Stimulated activated memory B cell treated with anti-CD40 and anti-IgM and Interleukin-4, amounts not matched to agents 10 μg/mL and 1 μg/mL and 100 μg/mL, for 72 hours (primary cell): ENCODE results near the gene SLC22A15.
"Not testable (repeated sequence)": the region's sequence is repeated elsewhere in the genome, so short reads cannot be mapped to it uniquely, and the experiment has no call there.

Source experiments
- ATAC-seq: fragments of 150-1000 bp; cut with Tn5 transposase; 2 replicates; pipeline ENCODE4 v1.10.0; 2021
- H3K27ac Mint-ChIP-seq: one replicate; pipeline ENCODE4 v1.8.0; 2022; ENCODE audit warnings: mild to moderate bottlenecking, mixed read lengths
- H3K27me3 Mint-ChIP-seq: one replicate; pipeline ENCODE4 v1.8.0; 2022; ENCODE audit warnings: mixed read lengths
- H3K36me3 Mint-ChIP-seq: one replicate; pipeline ENCODE4 v1.8.0; 2022; ENCODE audit warnings: mixed read lengths
- H3K4me1 Mint-ChIP-seq: one replicate; pipeline ENCODE4 v1.8.0; 2022; ENCODE audit warnings: mixed read lengths
- H3K4me3 Mint-ChIP-seq: one replicate; pipeline ENCODE4 v1.8.0; 2022; ENCODE audit warnings: mild to moderate bottlenecking, moderate library complexity, mixed read lengths
- H3K9me3 Mint-ChIP-seq: one replicate; pipeline ENCODE4 v1.8.0; 2022; ENCODE audit warnings: mixed read lengths

Gene SLC22A15

GRCh38 chr1:115975569-115976061, 698 bp upstream of the SLC22A15 start:
- Mint-ChIP-seq H3K27me3 (no peaks in the 10 kb centered on the region), H3K9me3 (no peaks in the 10 kb centered on the region), H3K27ac (peak overlapping the region; percentile 97), H3K4me3 (peak overlapping the region; percentile 87), H3K36me3 (no peaks in the 10 kb centered on the region), H3K4me1 (peaks cover 20% of the 10 kb centered on the region)
- ATAC-seq: no peak

DNA sequence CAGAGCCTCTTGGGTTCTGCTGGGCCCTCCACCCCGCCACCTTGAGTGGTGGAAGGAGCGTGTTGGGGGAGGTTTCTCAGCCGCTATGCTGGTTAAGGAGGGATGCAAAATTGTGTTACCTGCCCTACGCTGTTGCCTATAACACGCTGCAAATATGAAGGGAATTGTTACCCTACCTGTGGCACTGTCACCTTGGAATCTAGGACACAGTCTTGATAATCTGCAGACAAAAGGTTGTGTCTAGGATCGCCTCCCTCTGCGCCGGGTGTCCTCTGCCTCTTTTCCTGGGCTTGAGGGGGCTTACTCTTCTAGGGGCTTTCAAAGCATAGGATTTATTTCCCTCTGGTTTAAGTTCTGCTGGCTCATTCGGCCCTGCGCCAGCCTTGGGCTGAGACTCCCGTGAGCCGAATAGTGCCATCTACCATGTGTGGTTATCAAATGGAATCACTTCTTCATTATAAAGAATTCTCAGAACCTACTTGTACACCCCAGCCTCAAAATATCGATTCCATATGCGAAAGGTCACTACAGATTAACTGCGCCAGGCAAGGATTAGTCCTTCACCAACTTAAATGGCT, 697 bp downstream of the SLC22A15 start:
- ATAC-seq: no peak
- H3K27me3 Mint-ChIP-seq: no peaks in the 10 kb centered on the region
- peaks cover 26% of the 10 kb centered on the region for H3K4me1 Mint-ChIP-seq
- H3K9me3 Mint-ChIP-seq: no peaks in the 10 kb centered on the region
- no peaks in the 10 kb centered on the region for H3K36me3 Mint-ChIP-seq
- H3K27ac Mint-ChIP-seq: peak overlapping the region; percentile 97
- peak overlapping the region; percentile 87 for H3K4me3 Mint-ChIP-seq

DNA sequence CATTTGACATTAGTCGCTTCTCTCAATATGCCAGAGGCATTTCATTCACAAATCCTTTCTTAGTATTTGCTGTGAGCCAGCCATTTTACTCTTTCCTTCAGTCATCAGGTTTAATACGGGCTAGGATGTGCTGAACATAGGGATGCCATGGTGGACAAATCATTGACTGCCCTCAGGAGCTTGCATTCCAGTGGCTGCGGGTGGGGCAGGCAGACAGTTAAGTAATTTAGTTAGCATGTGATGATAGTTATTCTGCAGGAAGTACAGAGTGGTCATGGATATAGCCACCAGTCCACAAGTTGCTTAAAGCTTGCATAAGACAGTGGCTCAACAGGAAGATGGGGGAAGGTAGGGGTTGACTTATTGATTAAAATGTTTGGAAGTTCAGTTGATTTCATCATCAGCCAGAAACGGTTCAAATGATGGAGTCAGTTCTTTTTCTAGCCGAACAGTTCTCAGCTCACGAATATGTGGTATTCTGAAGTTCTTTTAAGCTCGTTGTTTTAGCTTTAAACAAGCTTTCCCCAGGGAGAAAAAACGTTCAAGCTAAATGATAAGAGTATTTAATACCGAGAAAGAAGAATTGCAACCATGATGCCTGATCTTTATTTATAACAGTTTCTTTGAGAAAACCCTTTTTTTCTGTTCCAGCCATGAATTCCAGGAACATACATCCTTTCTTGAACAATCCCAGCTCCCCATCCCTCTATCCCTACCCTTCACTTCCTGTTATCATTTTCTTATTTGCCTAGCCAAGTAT, 1.4 kb downstream of the SLC22A15 start:
- Mint-ChIP-seq H3K36me3 (no peaks in the 10 kb centered on the region), H3K4me3 (peak overlapping the region; percentile 87), H3K9me3 (no peaks in the 10 kb centered on the region), H3K27ac (peak overlapping the region; percentile 97), H3K4me1 (peaks cover 31% of the 10 kb centered on the region), H3K27me3 (no peaks in the 10 kb centered on the region)
- ATAC-seq: no peak

GRCh38 chr1:115978292-115978941, 2.1 kb downstream of the SLC22A15 start:
- H3K4me3 Mint-ChIP-seq: no peak overlapping the region

DNA sequence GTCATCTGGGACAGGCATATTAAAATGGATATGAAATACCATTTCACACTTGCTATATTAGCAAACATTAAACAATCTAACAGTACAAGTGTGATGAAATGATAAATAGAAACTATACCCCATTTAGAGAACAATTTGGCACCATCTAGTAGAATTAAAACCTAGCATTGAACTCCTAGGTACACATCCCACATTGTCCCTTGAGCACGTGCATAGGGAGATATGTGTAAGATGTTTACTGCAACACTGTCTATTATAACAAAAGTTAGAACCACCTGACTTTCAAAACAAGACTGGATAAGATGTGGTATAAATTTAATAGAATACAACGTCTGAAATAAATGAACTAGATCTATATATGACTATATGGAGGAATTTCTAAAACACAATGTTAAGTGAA, 3.8 kb downstream of the SLC22A15 start:
- no peaks in the 10 kb centered on the region for H3K27me3 Mint-ChIP-seq
- H3K4me3 Mint-ChIP-seq: no peak overlapping the region
- H3K36me3 Mint-ChIP-seq: peaks cover 5% of the 10 kb centered on the region
- ATAC-seq: no peak
- peaks cover 41% of the 10 kb centered on the region for H3K4me1 Mint-ChIP-seq
- no peaks in the 10 kb centered on the region for H3K9me3 Mint-ChIP-seq
- no peak overlapping the region for H3K27ac Mint-ChIP-seq

More at GRCh38 chr1:115978292-115978941, 2.1 kb downstream of the SLC22A15 start:
- Mint-ChIP-seq H3K4me1 (peaks cover 37% of the 10 kb centered on the region), H3K27ac (peak overlapping the region; percentile 97), H3K9me3 (no peaks in the 10 kb centered on the region), H3K27me3 (no peaks in the 10 kb centered on the region), H3K36me3 (no peaks in the 10 kb centered on the region)
- no peak for ATAC-seq

- no peaks in the 10 kb centered on the region for H3K9me3 Mint-ChIP-seq
- peak; percentile 47 for ATAC-seq
- no peak overlapping the region for H3K4me3 Mint-ChIP-seq
- H3K4me1 Mint-ChIP-seq: peaks cover 36% of the 10 kb centered on the region
- no peaks in the 10 kb centered on the region for H3K27me3 Mint-ChIP-seq
- no peak overlapping the region for H3K27ac Mint-ChIP-seq
- H3K36me3 Mint-ChIP-seq: peaks cover 5% of the 10 kb centered on the region
Measured at GRCh38 chr1:115980998-115981993, 5.0 kb downstream of the SLC22A15 start.

- Mint-ChIP-seq H3K36me3 (peaks cover 10% of the 10 kb centered on the region), H3K9me3 (no peaks in the 10 kb centered on the region), H3K27me3 (no peaks in the 10 kb centered on the region), H3K4me1 (peaks cover 29% of the 10 kb centered on the region), H3K4me3 (no peak overlapping the region), H3K27ac (peak overlapping the region; percentile 29)
- peak; percentile 79 for ATAC-seq
Measured at GRCh38 chr1:115982400-115982799, 6.1 kb downstream of the SLC22A15 start.

GRCh38 chr1:115983584-115983983, 7.3 kb downstream of the SLC22A15 start:
- no peak for ATAC-seq
- Mint-ChIP-seq H3K4me3 (no peak overlapping the region), H3K27ac (peak overlapping the region; percentile 24), H3K27me3 (no peaks in the 10 kb centered on the region), H3K9me3 (no peaks in the 10 kb centered on the region), H3K36me3 (peaks cover 10% of the 10 kb centered on the region), H3K4me1 (peaks cover 20% of the 10 kb centered on the region)

- ATAC-seq: no peak
- Mint-ChIP-seq H3K9me3 (no peaks in the 10 kb centered on the region), H3K36me3 (peaks cover 11% of the 10 kb centered on the region), H3K4me3 (no peak overlapping the region), H3K4me1 (peaks cover 10% of the 10 kb centered on the region), H3K27me3 (no peaks in the 10 kb centered on the region), H3K27ac (no peak overlapping the region)
Measured at GRCh38 chr1:115987623-115988022, 11.3 kb downstream of the SLC22A15 start.

DNA sequence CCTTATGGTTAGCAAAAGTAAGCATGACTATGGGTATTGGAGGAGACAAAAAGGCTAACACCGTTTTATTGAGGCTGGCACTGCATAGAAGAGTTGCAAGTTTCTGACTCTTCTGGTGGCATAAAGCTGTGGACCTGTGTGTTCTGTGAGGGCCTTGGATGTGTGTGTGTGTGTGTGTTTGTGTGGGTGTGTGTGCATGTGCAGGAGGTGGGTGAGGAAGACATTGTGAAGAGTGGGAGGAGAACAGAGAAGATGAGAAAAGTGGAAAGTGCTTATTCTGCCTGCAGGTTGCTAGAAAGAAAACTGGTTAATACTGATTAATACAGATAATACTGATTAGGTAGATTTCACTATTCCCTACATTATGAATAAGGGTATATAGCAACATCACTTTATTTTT, 12.6 kb downstream of the SLC22A15 start:
- Mint-ChIP-seq H3K9me3 (no peaks in the 10 kb centered on the region), H3K4me1 (no peaks in the 10 kb centered on the region), H3K36me3 (peaks cover 24% of the 10 kb centered on the region), H3K27me3 (no peaks in the 10 kb centered on the region), H3K27ac (no peak overlapping the region), H3K4me3 (no peak overlapping the region)
- ATAC-seq: no peak

DNA sequence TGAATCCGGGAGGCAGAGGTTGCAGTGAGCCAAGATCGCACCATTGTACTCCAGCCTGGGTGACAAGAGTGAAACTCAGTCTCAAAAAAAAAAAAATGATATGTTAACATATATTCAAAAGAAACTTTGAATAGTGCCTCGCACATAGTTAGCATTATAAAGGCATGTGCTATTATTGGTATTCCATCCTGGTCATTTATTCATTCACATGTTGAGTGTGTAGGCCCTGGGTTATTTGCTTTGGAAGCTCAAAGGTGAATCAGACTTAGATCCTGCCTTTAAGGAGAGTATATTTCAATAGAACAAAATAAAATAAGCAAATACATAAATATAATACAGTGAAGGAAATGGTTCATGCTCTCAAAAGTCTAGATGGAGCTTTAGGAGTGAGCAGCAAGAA, 13.4 kb downstream of the SLC22A15 start:
- Mint-ChIP-seq H3K4me1 (no peaks in the 10 kb centered on the region), H3K36me3 (peaks cover 24% of the 10 kb centered on the region), H3K27me3 (no peaks in the 10 kb centered on the region), H3K4me3 (no peak overlapping the region), H3K9me3 (no peaks in the 10 kb centered on the region), H3K27ac (no peak overlapping the region)
- ATAC-seq: no peak

DNA sequence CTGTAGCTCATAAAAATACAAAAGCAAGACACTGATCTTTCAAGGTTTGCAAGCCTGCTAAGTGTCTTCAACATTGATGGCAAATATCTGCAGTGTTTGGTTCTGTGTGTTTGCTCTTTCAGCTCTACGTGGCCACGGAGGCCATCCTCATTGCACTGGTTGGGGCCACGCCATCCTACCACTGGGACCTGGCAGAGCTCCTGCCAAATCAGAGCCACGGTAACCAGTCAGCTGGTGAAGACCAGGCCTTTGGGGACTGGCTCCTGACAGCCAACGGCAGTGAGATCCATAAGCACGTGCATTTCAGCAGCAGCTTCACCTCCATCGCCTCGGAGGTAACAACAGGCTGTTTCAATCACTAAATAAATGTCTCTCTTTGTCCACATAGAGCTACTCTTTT, 15.6 kb downstream of the SLC22A15 start:
- H3K27me3 Mint-ChIP-seq: no peaks in the 10 kb centered on the region
- no peak for ATAC-seq
- H3K9me3 Mint-ChIP-seq: no peaks in the 10 kb centered on the region
- H3K36me3 Mint-ChIP-seq: peaks cover 41% of the 10 kb centered on the region
- no peak overlapping the region for H3K27ac Mint-ChIP-seq
- no peaks in the 10 kb centered on the region for H3K4me1 Mint-ChIP-seq
- no peak overlapping the region for H3K4me3 Mint-ChIP-seq

- not testable (repeated sequence) for H3K27ac Mint-ChIP-seq, H3K27me3 Mint-ChIP-seq, H3K4me3 Mint-ChIP-seq, ATAC-seq
- H3K9me3 Mint-ChIP-seq: peaks cover 11% of the 10 kb centered on the region
- peaks cover 14% of the 10 kb centered on the region for H3K4me1 Mint-ChIP-seq
- H3K36me3 Mint-ChIP-seq: peaks cover 89% of the 10 kb centered on the region
Measured at GRCh38 chr1:115997921-115998320, 21.6 kb downstream of the SLC22A15 start.

GRCh38 chr1:116001739-116002487, 25.6 kb downstream of the SLC22A15 start:
- Mint-ChIP-seq H3K36me3 (peaks cover 72% of the 10 kb centered on the region), H3K4me1 (peaks cover 41% of the 10 kb centered on the region), H3K27ac (no peak overlapping the region), H3K9me3 (peaks cover 14% of the 10 kb centered on the region), H3K4me3 (no peak overlapping the region), H3K27me3 (no peaks in the 10 kb centered on the region)
- no peak for ATAC-seq
